Measurements from ENCODE around the gene PRKAR1B. TPM values are rescaled to one million over a fixed set of nuclear protein-coding genes. Genes with fewer than 3 reads are reported as not detected.

The PRKAR1B gene
- total RNA-seq, 2 donors from 2014 or later, result 15.1 to 15.9 TPM

DNA sequence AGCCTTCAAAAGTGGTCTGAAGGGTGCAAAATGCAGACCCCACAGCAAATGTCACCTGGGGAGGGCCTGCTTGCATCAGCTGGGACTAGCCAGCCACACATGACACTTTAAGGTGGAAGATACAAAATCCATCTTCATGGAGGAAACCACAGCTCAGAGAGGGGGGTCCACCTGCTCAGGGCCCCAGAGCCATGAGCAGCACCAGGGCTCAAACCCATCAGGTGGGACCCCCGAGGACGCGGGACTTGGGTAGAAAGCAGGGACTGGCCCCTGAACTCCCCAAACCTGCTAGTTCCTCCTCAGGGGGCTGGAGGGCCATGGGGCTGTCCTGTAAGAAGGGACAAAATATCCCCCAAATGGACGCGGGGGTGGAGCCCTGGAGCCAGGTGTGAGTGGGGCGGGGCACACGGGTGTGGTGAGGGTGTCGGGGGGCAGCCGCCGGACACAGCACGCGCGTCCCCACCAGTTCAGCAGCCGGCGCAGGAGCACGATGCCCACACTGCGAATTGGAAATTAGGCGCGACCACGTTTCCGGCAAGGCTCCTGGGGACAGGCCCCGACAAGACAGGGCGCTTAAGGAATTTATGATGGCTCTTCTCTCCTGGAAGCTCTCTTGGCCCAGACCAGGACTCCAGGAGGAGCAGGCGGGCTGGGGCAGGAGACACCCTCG lies 215.5 kb downstream of the PRKAR1B start:
- TF ChIP-seq, protein P1, sequence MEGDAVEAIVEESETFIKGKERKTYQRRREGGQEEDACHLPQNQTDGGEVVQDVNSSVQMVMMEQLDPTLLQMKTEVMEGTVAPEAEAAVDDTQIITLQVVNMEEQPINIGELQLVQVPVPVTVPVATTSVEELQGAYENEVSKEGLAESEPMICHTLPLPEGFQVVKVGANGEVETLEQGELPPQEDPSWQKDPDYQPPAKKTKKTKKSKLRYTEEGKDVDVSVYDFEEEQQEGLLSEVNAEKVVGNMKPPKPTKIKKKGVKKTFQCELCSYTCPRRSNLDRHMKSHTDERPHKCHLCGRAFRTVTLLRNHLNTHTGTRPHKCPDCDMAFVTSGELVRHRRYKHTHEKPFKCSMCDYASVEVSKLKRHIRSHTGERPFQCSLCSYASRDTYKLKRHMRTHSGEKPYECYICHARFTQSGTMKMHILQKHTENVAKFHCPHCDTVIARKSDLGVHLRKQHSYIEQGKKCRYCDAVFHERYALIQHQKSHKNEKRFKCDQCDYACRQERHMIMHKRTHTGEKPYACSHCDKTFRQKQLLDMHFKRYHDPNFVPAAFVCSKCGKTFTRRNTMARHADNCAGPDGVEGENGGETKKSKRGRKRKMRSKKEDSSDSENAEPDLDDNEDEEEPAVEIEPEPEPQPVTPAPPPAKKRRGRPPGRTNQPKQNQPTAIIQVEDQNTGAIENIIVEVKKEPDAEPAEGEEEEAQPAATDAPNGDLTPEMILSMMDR (IDR thresholded peaks at IDR 0.05), result no peak
- Histone ChIP-seq H3K9me3 (no peaks in the 10 kb centered on the region), H3K27me3 (no peaks in the 10 kb centered on the region), H3K27ac (no peak overlapping the region), H3K36me3 (peaks cover 53% of the 10 kb centered on the region), H3K4me3 (no peak overlapping the region), H3K4me1 (peaks cover 0 to 49% of the 10 kb centered on the region in 2 donors)
- DNase-seq (ENCODE audit: low spot score), result no peak

DNA sequence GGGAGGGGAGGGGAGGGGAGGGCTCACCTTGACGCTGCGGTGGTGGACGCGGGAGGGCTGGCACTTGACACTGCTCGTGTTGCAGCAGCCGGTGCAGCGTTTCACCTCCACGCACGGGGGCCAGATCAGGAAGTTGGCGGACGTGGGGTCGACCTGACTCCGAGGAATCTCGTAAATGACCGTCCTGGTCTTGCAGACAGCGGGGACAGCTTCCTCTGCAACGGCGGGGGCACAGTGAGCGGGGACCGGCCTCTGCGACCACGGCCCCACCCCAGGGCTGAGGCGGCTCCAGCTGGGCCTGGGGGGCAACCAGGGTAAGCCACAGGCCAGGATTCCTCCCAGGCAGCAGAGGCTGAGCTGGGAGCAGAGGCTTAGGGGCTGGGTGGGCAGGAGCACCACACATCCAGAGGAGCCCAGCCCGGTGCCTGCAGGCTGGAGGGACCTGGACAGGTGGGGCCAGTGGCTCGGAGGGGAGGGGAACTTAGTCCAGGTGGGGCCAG lies 216.2 kb downstream of the PRKAR1B start:
- DNase-seq (ENCODE audit: low spot score), result no peak
- TF ChIP-seq, protein P1 (IDR thresholded peaks at IDR 0.05), result no peak
- H3K4me3 ChIP-seq, result no peak overlapping the region
- no peak overlapping the region for H3K27ac ChIP-seq
- H3K9me3 ChIP-seq, result no peaks in the 10 kb centered on the region
- no peaks in the 10 kb centered on the region for H3K27me3 ChIP-seq
- peaks cover 0 to 41% of the 10 kb centered on the region in 2 donors for H3K4me1 ChIP-seq
- peaks cover 59% of the 10 kb centered on the region for H3K36me3 ChIP-seq

DNA sequence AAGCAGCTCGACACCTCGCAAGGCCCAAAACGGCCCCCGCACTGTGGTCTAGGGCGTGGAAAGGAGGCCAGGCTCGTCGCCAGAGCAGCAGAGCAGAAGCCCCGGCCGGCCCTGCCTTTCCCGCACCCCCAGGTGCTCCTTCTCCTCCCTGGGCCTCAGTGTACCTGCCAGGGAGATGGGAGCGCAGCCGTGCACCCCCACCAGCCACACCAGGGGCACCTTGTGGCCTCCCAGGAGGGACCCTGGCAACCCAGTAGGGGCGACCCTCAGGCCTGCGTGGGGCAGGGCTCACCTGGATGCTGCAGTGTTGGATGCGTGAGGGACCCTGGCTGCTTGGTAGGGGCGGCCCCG lies 217.0 kb downstream of the PRKAR1B start:
- Histone ChIP-seq H3K4me1 (peaks cover 0 to 40% of the 10 kb centered on the region in 2 donors), H3K36me3 (peaks cover 59% of the 10 kb centered on the region), H3K9me3 (no peaks in the 10 kb centered on the region), H3K27ac (no peak overlapping the region), H3K27me3 (no peaks in the 10 kb centered on the region), H3K4me3 (no peak overlapping the region)
- TF ChIP-seq, protein P1 (IDR thresholded peaks at IDR 0.05), result no peak
- DNase-seq (ENCODE audit: low spot score), result no peak

GRCh38 chr7:509426-510130 lies 217.5 kb downstream of the PRKAR1B start:
- Histone ChIP-seq H3K4me3 (no peak overlapping the region), H3K9me3 (no peaks in the 10 kb centered on the region), H3K27ac (no peak overlapping the region), H3K36me3 (peaks cover 59% of the 10 kb centered on the region), H3K4me1 (peaks cover 0 to 40% of the 10 kb centered on the region in 2 donors), H3K27me3 (no peaks in the 10 kb centered on the region)
- TF ChIP-seq, protein P1 (IDR thresholded peaks at IDR 0.05), result no peak
- no peak for DNase-seq (ENCODE audit: low spot score)

- Histone ChIP-seq H3K4me1 (peaks cover 0 to 40% of the 10 kb centered on the region in 2 donors), H3K9me3 (no peaks in the 10 kb centered on the region), H3K27me3 (no peaks in the 10 kb centered on the region), H3K4me3 (no peak overlapping the region), H3K27ac (no peak overlapping the region), H3K36me3 (peaks cover 59% of the 10 kb centered on the region)
- TF ChIP-seq, protein P1 (IDR thresholded peaks at IDR 0.05), result no peak
- DNase-seq (ENCODE audit: low spot score), result no peak
Measured at GRCh38 chr7:508461-509170, 218.5 kb downstream of the PRKAR1B start.
